Neural progenitor cell (in vitro differentiated cells): Measurements from ENCODE around the gene CADPS.

Source experiments
- CTCF ChIP-seq: fragments of 200-600 bp; sonication (generic); IDR thresholded peaks from 2 replicates; pipeline ENCODE4 v1.5.1; 2017; ENCODE audit warnings: antibody characterized with exemption, mild to moderate bottlenecking
- EZH2 ChIP-seq: fragments of 200-600 bp; sonication (generic); IDR thresholded peaks from 2 replicates; pipeline ENCODE4 v1.6.1; 2017; ENCODE audit warnings: antibody characterized with exemption, mild to moderate bottlenecking, moderate library complexity

GRCh38 chr3:62724503-62724902, 150.7 kb downstream of the CADPS start:
- TF ChIP-seq CTCF (no peak), EZH2 (no peak)
